Pulmonary artery endothelial cell (primary cell): Measurements from ENCODE around the gene PTPRN. TPM values are rescaled to one million over a fixed set of nuclear protein-coding genes. Genes with fewer than 3 reads are reported as not detected.
"Not testable (repeated sequence)": the region's sequence is repeated elsewhere in the genome, so short reads cannot be mapped to it uniquely, and the experiment has no call there.

ENCODE experiments used
- DNase-seq: peaks from one replicate; pipeline ENCODE4 v3.0.0-alpha.2; 2011; ENCODE audit warnings: low read depth, low spot score
- total RNA-seq: library from RNA; depleted of rRNA; stranded (reverse); fragments of >200 nt; gene quantifications from 2 replicates; pipeline ENCODE4 v1.2.3, GENCODE V29; 2014

Gene PTPRN
- total RNA-seq, 1 donor from 2014 or later, result not detected

- DNase-seq, result no peak
Observed at GRCh38 chr2:219270055-219270372, 39.2 kb downstream of the PTPRN start.

- no peak for DNase-seq
Observed at GRCh38 chr2:219269362-219270054, 39.7 kb downstream of the PTPRN start.

- DNase-seq, result no peak
Observed at GRCh38 chr2:219268294-219268693, 40.9 kb downstream of the PTPRN start.

GRCh38 chr2:219266886-219267285, 42.3 kb downstream of the PTPRN start:
- DNase-seq, result no peak

GRCh38 chr2:219266232-219266631, 43.0 kb downstream of the PTPRN start:
- no peak for DNase-seq

DNA sequence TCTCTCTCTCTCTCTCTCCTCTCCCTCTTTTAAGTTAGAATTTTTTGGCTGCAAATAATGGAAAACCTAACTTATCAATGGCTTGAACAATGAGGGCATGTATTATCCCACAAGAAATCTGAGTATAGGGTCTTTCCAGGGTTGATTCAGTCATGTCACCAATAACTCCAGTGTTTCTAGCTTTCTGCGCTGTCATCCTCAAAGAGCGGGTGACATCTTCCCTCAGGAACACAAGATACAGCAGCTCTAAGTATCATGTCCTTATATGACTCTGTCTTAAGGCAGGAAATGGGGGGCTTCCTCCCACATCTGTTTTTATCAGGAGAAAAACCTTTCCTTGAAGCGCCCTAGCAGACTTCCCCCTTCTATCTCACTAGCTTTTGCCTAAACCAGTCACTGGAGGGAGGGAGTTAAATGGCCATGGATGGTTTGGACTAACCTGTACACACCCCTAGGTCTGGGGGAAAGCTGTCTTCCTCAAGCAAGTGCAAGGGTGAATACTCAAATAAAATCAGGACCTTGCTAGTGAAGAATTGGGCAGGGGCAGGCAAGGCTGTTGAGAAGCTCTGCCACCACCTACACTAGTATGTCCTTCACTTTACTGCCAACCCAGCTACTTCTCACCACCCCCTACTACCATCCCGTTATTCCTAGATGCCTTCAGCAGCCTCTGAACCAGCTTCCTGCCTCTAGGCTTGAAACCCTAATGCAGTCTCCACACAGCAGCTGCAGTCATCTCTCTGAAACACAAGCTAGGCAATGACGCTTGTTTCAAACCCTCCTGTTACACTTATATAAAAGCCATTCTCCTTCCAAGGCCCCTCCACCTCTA, 48.0 kb downstream of the PTPRN start:
- DNase-seq, result no peak

GRCh38 chr2:219258942-219259341, 50.3 kb downstream of the PTPRN start:
- DNase-seq, result not testable (repeated sequence)

DNA sequence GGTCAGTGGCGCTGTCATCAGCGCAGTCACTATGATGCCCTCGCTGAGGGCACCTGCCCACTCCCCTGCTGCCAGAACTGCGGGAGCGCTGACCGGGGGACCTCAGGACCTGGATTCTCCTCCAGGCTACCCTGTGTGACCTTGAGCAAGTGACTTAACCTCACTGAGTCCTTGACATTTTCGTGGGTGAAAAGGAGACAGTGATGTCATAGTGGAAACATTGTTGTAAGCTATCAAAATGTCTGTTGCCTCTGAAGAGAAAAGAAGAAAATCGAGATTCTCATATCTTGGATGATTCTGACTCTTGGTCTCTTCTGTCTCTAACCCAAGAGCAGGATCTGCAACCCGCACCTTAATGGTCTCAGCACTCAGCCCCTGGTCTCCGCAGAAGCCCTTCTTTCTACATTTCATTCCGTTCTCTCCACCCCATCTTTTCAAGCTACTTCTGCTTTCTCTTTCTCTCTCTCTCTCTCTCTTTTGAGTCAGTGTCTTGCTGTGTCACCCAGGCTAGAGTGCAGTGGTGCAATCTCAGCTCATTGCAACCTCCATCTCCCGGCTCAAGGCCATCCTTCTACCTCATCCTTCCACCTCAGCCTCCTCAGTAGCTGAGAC, 54.5 kb downstream of the PTPRN start:
- no peak for DNase-seq

DNA sequence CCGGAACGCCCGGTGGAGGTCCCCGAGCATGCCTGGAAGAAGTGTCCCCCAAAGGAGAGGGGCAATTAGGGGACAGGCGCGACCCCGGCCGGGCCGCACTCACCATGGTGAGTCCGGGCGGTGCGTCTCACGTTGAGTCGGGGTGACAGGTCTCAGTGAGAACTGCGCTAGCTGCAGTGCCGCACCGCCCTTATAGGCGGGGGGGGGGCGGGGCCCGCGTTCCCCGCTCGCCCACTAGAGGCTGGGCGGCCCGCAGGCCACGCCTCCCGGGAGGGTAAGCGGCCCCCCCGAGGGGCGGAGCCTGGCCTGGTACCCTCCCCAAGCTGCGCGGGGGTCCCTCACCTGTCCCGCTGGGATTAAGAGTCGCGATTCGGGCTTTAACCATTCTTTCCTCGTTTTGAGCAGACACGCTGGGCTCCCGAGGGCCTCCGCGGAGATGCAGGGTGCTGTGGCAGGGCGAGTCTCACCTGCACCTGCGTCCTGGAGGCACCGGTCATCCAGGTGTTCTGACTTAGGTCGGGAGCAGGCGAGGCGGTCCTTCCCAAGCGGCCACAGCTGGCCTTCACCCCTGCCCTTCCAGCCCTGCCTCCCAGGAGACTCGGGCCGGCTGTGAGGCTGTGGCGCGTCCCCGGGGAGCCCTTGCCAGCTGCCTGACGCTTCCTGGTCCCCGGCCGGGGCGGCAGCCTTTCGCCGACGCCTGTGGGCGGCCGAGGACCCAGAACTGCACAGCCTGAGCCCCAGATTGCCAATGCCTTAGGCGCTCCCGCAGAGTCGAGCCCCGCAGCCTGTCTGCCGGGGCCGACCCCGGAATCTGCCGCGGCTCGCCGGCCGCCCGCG, 55.2 kb downstream of the PTPRN start, which contains the start of gene TUBA4A:
Gene TUBA4A (minus strand): TSS at position 166 of the 837 bp plus-strand sequence. CDS start 60 bp downstream, at position 106.
- no peak for DNase-seq

DNA sequence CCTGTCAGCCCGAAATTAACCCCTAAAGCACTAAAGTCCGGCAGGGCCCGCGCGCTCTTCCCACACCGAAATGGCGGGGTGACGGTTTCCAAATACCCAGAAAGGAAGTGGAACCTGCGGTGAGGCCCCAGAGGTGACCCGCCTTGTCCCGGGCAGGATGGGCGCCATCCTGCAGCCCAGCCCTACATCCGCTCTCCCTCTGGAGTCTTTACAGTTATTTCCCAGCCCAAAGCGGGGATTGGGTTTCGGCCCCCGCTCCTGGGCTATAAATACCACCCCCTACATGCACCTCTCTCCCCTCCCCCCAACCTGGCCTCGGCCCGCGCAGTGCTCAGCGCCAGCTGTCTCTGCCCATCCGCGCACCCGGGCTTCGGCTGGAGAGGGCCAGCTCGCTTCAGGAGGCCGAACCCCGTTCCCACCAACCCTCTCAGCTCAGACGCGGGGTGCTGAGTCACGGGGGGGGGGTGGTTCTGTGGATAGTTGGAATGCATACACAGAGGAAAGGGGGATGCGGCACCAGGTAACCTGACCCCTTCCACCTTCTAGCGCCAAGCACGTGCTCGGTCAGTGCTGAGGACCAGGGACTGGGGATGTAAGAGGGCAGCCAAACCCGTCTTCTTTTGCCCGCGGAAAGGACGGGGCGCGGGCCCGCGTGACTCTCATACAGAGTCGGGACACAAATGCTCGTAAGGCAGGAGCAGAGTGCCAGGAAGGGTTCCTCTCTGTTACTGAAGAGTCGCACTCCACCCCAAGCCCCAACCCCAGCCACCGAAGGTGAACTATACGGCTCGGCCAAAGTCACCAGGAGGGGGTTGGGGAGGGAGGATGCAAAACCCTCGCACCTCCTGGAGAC, 56.1 kb downstream of the PTPRN start, which contains the start of gene TUBA4B:
Gene TUBA4B (plus strand): TSS at position 344 of the 853 bp plus-strand sequence. CDS start 165 bp downstream, at position 509.
- no peak for DNase-seq

- no peak for DNase-seq
Observed at GRCh38 chr2:219252570-219252899, 56.7 kb downstream of the PTPRN start.

GRCh38 chr2:219252084-219252483, 57.1 kb downstream of the PTPRN start:
- no peak for DNase-seq

GRCh38 chr2:219251656-219252055, 57.5 kb downstream of the PTPRN start:
- DNase-seq, result no peak

DNA sequence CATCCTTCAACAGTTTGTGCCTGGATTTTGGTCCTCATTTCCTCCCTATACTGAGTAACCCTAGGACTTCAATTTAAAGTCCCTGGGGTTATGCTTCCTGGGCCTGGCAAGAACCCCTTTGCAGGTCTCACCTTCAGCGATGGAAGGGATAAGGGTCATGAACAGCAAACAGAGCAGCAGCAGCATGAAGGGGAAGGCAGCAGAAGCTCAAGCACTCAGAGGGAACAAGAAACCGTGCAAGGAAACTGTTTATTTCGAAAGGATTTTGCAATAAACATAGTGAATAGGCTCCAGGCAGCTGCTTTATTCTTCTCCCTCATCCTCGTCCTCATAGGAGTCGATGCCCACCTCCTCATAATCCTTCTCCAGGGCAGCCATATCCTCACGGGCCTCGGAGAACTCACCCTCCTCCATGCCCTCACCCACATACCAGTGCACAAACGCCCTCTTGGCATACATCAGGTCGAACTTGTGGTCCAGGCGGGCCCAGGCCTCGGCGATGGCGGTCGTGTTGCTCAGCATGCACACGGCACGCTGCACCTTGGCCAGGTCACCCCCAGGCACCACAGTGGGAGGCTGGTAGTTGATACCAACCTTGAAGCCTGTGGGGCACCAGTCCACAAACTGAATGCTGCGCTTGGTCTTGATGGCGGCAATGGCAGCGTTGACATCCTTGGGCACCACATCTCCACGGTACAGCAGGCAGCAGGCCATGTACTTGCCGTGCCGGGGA, 59.0 kb downstream of the PTPRN start:
- no peak for DNase-seq

DNA sequence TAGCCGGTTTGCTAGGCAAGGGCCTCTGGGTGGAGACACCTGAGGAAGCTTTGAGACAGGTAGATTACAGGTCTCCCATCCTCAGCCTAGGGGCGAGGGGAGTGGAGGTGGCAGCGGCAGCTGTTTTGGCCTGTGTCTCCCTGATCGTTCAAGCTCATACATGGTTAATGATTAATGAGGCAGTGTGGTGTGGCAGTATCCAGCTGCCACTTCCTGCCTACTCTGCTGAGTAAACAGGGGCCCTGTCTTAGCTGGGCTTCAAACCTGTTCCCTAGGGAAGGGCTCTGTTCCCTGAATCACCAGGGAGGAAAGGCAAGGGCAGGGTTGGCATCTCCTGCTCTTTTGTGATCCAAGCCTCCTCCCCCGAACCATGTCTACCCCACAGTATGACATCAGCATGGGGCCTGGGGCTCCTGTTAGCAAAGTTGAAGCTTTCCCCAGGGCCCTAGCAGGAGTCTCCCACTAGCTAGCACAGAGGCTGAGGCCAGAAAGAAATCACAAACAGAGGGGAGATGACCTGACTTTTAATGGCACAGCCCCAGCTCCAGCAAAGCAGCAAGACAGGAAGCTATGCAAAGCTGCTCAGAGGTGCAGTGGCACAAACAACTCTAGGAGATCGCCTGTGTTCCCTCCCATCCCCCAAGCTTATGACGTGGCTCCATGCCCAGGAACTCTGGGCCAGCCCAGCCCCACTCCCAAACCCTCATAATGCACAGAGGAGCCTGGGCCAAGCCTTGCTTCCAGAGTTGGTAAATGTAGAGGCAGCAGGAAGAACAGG, 59.8 kb downstream of the PTPRN start:
- peak; percentile 66 for DNase-seq

- no peak for DNase-seq
Observed at GRCh38 chr2:219248845-219249202, 60.4 kb downstream of the PTPRN start.

- DNase-seq, result no peak
Observed at GRCh38 chr2:219247678-219248642, 61.2 kb downstream of the PTPRN start.

DNA sequence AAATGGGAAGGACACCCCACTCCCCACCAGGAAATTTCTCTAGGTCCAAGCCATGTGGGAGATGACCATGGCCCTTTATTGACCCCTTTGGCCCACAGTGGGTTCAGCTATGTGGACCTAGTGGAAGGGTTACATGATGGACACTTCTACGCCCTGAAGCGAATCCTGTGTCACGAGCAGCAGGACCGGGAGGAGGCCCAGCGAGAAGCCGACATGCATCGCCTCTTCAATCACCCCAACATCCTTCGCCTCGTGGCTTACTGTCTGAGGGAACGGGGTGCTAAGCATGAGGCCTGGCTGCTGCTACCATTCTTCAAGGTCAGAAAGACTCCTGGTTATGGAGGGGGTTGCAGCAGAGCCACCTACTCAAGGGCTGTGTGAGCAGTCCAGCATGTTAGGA, 62.6 kb downstream of the PTPRN start:
- DNase-seq, result no peak
